IMR-90 (cell line): ENCODE data around the gene MEF2C. TPM values are rescaled to one million over a fixed set of nuclear protein-coding genes. Genes with fewer than 3 reads are reported as not detected.

ENCODE experiments used
- ATAC-seq: fragments of 200-7000 bp; cut with Tn5 transposase; 2 replicates; pipeline ENCODE4 v1.9.1; 2020; ENCODE audit warnings: low read depth, mild to moderate bottlenecking, moderate library complexity
- BruUV-seq: library from RNA; stranded (reverse); fragments of 400-500 nt; replicated peaks from 2 replicates; lab custom pipeline; 2021; lab: Mats Ljungman, UMichigan
- CTCF ChIA-PET: fragments of 300-600 bp; formaldehyde crosslinking; extraction: SDS; loops from one replicate; lab custom pipeline; 2021; ENCODE audit warnings: antibody characterized with exemption; lab: Yijun Ruan, JAX
- POLR2A ChIA-PET: fragments of 300-600 bp; sonication (Branson Sonifier 250); formaldehyde crosslinking; loops from one replicate; lab custom pipeline; 2022; ENCODE audit warnings: antibody characterized with exemption; ENCODE audit not compliant: unreplicated experiment; lab: Charles Lee
- DNase-seq: peaks from one replicate; pipeline ENCODE4 v3.0.0; 2013
- H2AFZ ChIP-seq: replicated peaks from 2 replicates; pipeline ENCODE3; 2013; ENCODE audit warnings: low read length, mild to moderate bottlenecking; ENCODE audit not compliant: poor library complexity
- H2AK5ac ChIP-seq: 2 replicates; pipeline ENCODE4 v1.6.1; 2013; ENCODE audit warnings: low read depth, low read length, inconsistent platforms
- H2AK9ac ChIP-seq: replicated peaks from 2 replicates; pipeline ENCODE3; 2013; ENCODE audit warnings: mild to moderate bottlenecking, low read depth, low read length, moderate library complexity; ENCODE audit not compliant: poor library complexity
- H2BK120ac ChIP-seq: 2 replicates; pipeline ENCODE4 v1.6.1; 2013; ENCODE audit warnings: low read depth, low read length, inconsistent platforms
- H2BK15ac ChIP-seq: 3 replicates; pipeline ENCODE4 v1.6.1; 2013; ENCODE audit warnings: low read depth, low read length, inconsistent platforms
- H2BK20ac ChIP-seq: 2 replicates; pipeline ENCODE4 v1.6.1; 2013; ENCODE audit warnings: low read depth, mild to moderate bottlenecking, inconsistent platforms, low read length, moderate library complexity
- H2BK5ac ChIP-seq: 2 replicates; pipeline ENCODE4 v1.6.1; 2013; ENCODE audit warnings: mild to moderate bottlenecking, low read depth, low read length, inconsistent platforms; ENCODE audit not compliant: poor library complexity, severe bottlenecking
- H3K14ac ChIP-seq: replicated peaks from 2 replicates; pipeline ENCODE4 v1.6.1; 2013; ENCODE audit warnings: low read depth, low read length, inconsistent platforms
- H3K18ac ChIP-seq: 2 replicates; pipeline ENCODE4 v1.6.1; 2013; ENCODE audit warnings: low read depth, low read length, control low read depth
- H3K23ac ChIP-seq: 2 replicates; pipeline ENCODE4 v1.6.1; 2013; ENCODE audit warnings: low read depth, low read length, inconsistent platforms
- H3K27ac ChIP-seq: 2 replicates; pipeline ENCODE4 v1.5.1; 2013; ENCODE audit warnings: mild to moderate bottlenecking, control low read depth, low read length; ENCODE audit not compliant: insufficient read depth
- H3K27me3 ChIP-seq: 2 replicates; pipeline ENCODE4 v1.6.1; 2013; ENCODE audit warnings: low read length; ENCODE audit not compliant: control insufficient read depth, insufficient read depth
- H3K36me3 ChIP-seq: 2 replicates; pipeline ENCODE4 v1.6.1; 2013; ENCODE audit warnings: low read length, mixed read lengths; ENCODE audit not compliant: control insufficient read depth, insufficient read depth
- H3K4ac ChIP-seq: 2 replicates; pipeline ENCODE4 v1.6.1; 2013; ENCODE audit warnings: low read depth, low read length, inconsistent platforms
- H3K4me1 ChIP-seq: 2 replicates; pipeline ENCODE4 v1.6.1; 2013; ENCODE audit warnings: low read length, mixed read lengths; ENCODE audit not compliant: control insufficient read depth, insufficient read depth
- H3K4me2 ChIP-seq: 2 replicates; pipeline ENCODE4 v1.6.1; 2013; ENCODE audit warnings: low read depth, mild to moderate bottlenecking, control low read depth, low read length, moderate library complexity
- H3K4me3 ChIP-seq: 2 replicates; pipeline ENCODE4 v1.5.1; 2013; ENCODE audit warnings: low read depth, mild to moderate bottlenecking, control low read depth, low read length, moderate library complexity; ENCODE audit not compliant: insufficient read depth
- H3K56ac ChIP-seq: 2 replicates; pipeline ENCODE4 v1.6.1; 2013; ENCODE audit warnings: low read length, inconsistent platforms; ENCODE audit not compliant: insufficient read depth; ENCODE audit errors: extremely low read depth
- H3K79me1 ChIP-seq, 2 experiments: 2 replicates each; pipeline ENCODE4 v1.6.1; 2013; ENCODE audit warnings: low read length in 2 of 2, inconsistent platforms in 1 of 2, low read depth in 1 of 2
- H3K9ac ChIP-seq: 2 replicates; pipeline ENCODE4 v1.6.1; 2013; ENCODE audit warnings: low read depth, low read length, control low read depth
- H3K9me1 ChIP-seq: 2 replicates; pipeline ENCODE4 v1.6.1; 2013; ENCODE audit warnings: low read length, inconsistent platforms; ENCODE audit not compliant: insufficient read depth
- H3K9me3 ChIP-seq: 2 replicates; pipeline ENCODE4 v1.6.1; 2013; ENCODE audit warnings: low read length; ENCODE audit not compliant: control insufficient read depth, insufficient read depth
- H4K20me1 ChIP-seq: 2 replicates; pipeline ENCODE4 v1.6.1; 2013; ENCODE audit warnings: low read length, inconsistent platforms; ENCODE audit not compliant: insufficient read depth
- H4K5ac ChIP-seq: 2 replicates; pipeline ENCODE4 v1.6.1; 2013; ENCODE audit warnings: mild to moderate bottlenecking, low read depth, low read length, control low read depth
- H4K8ac ChIP-seq, 2 experiments: 2 replicates each; pipeline ENCODE4 v1.6.1; 2013; ENCODE audit warnings: low read depth in 2 of 2, low read length in 2 of 2, control low read depth in 1 of 2, inconsistent platforms in 1 of 2
- H4K91ac ChIP-seq: 2 replicates; pipeline ENCODE4 v1.6.1; 2013; ENCODE audit warnings: low read depth, low read length, inconsistent platforms; ENCODE audit not compliant: insufficient read depth
- CEBPB ChIP-seq: IDR thresholded peaks from 2 replicates; pipeline ENCODE4 v1.6.1; 2012; ENCODE audit warnings: low read depth, low read length, improper control_type of control experiment
- ELK1 ChIP-seq: fragments of 150-350 bp; IDR thresholded peaks from 2 replicates; pipeline ENCODE4 v1.6.1; 2016; ENCODE audit warnings: low read depth, mild to moderate bottlenecking, low read length, moderate library complexity, borderline replicate concordance
- POLR2A ChIP-seq: IDR thresholded peaks from 2 replicates; pipeline ENCODE4 v1.6.1; 2012; ENCODE audit warnings: mild to moderate bottlenecking, low read depth, low read length
- RCOR1 ChIP-seq: IDR thresholded peaks from 2 replicates; pipeline ENCODE4 v1.6.1; 2012; ENCODE audit warnings: mild to moderate bottlenecking, low read length, improper control_type of control experiment; ENCODE audit not compliant: insufficient replicate concordance
- RFX5 ChIP-seq: IDR thresholded peaks from 2 replicates; pipeline ENCODE4 v1.8.0; 2012; ENCODE audit warnings: low read depth, mild to moderate bottlenecking, low read length, moderate library complexity
- WGBS, 2 experiments: methylation state at CpG; one replicate each; pipeline versions ENCODE4 v1.1.5 to v1.1.7; 2013; ENCODE audit warnings: missing lambda C conversion rate in 2 of 2; ENCODE audit not compliant: insufficient read length in 1 of 2; ENCODE audit errors: extremely low coverage in 2 of 2; 5-methylcytosine and 5-hydroxymethylcytosine counted together
- dilution Hi-C: fragments of 300-500 bp; cut with HindIII; formaldehyde crosslinking; loops from one replicate; pipeline ENCODE4 v1.14.3; 2018; ENCODE audit warnings: low sequenced_read_pairs; ENCODE audit not compliant: unreplicated experiment
- in situ Hi-C: fragments of 300-500 bp; cut with MboI; formaldehyde crosslinking; loops from 3 replicates; pipeline ENCODE4 v1.14.3; 2019; ENCODE audit warnings: low sequenced_read_pairs, inconsistent platforms, mixed read lengths
- intact Hi-C: fragments of 100-400 bp; cut with micrococcal nuclease; formaldehyde crosslinking; loops from 2 replicates; pipeline ENCODE4 v1.10.0; 2022
- polyA plus RNA-seq, 3 experiments: library from polyadenylated mRNA; depleted of rRNA; stranded (reverse); fragments of >200 nt; gene quantifications; 2 replicates each; pipeline ENCODE4 v1.2.3, GENCODE V29; 2012; ENCODE audit warnings: low replicate concordance in 1 of 3
- total RNA-seq: library from RNA; depleted of rRNA; stranded (reverse); fragments of >200 nt; gene quantifications from 2 replicates; pipeline ENCODE4 v1.2.3, GENCODE V29; 2012

The MEF2C gene
- total and polyA plus RNA-seq, 2 of the 4 experiments (the other 2 are of a cell fraction): 1.5 to 6.8 TPM

- H2AK5ac ChIP-seq: no peak overlapping the region
- H3K4me2 ChIP-seq: no peak overlapping the region
- no peak overlapping the region for H4K5ac ChIP-seq
- H3K9me1 ChIP-seq: no peaks in the 10 kb centered on the region
- H3K27ac ChIP-seq: no peak overlapping the region
- H3K23ac ChIP-seq: no peak overlapping the region
- TF ChIP-seq CEBPB: no peak
- no peak for TF ChIP-seq POLR2A
- no peak for TF ChIP-seq RCOR1
- no peak for TF ChIP-seq ELK1
- no peak for TF ChIP-seq RFX5
- dilution Hi-C loops (no loop called here), in situ Hi-C loops (loop anchor here (10.0 kb wide), 1 partner anchor 939 kb away; no protein-coding TSS in a partner anchor), intact Hi-C loops (no loop called here)
- no peak overlapping the region for H4K8ac ChIP-seq
- DNase-seq (no peak), ATAC-seq (no peak)
- H3K18ac ChIP-seq: no peak overlapping the region
- no peaks in the 10 kb centered on the region for H3K27me3 ChIP-seq
- no peak overlapping the region for H4K91ac ChIP-seq
- BruUV-seq: no TSS peak
- H2BK120ac ChIP-seq: no peak overlapping the region
- no peak overlapping the region for H2BK5ac ChIP-seq
- H3K14ac ChIP-seq: no peak overlapping the region
- no peak overlapping the region for H2AK9ac ChIP-seq
- H2BK20ac ChIP-seq: no peak overlapping the region
- no peaks in the 10 kb centered on the region for H3K4me1 ChIP-seq
- H3K56ac ChIP-seq: no peak overlapping the region
- H3K9ac ChIP-seq: no peak overlapping the region
- no CpG with 5 or more reads among the region's 2 CpGs for whole genome bisulfite sequencing, 2 experiments
- H3K9me3 ChIP-seq: no peaks in the 10 kb centered on the region
- H4K20me1 ChIP-seq: no peaks in the 10 kb centered on the region
- no peaks in the 10 kb centered on the region for H3K79me1 ChIP-seq
- H2AFZ ChIP-seq: no peak overlapping the region
- ChIA-PET POLR2A (no interaction called here), CTCF (no interaction called here)
- no peak overlapping the region for H2BK15ac ChIP-seq
- no peaks in the 10 kb centered on the region for H3K36me3 ChIP-seq
- H3K4me3 ChIP-seq: no peak overlapping the region
- H3K4ac ChIP-seq: no peak overlapping the region
These were observed 169.2 kb downstream of the MEF2C start for GRCh38 chr5:88713818-88714217.
